ENCODE results near the gene RUSF1.

RUSF1 gene

GRCh38 chr16:31491778-31492418 lies 16.3 kb downstream of the RUSF1 start:
- TF ChIP-seq CTCF (IDR thresholded peaks at IDR 0.05) = no peak
- no peak for DNase-seq (ENCODE audit: low spot score)
- no peak overlapping the region for H3K4me3 ChIP-seq

GRCh38 chr16:31489616-31490584 lies 18.3 kb downstream of the RUSF1 start:
- Histone ChIP-seq H3K27ac (no peak overlapping the region), H3K4me3 (no peak overlapping the region)
- DNase-seq (ENCODE audit: low spot score) = no peak
- TF ChIP-seq CTCF (IDR thresholded peaks at IDR 0.05) = no peak

More at GRCh38 chr16:31491778-31492418, 16.3 kb downstream of the RUSF1 start:
- no peak overlapping the region for H3K27ac ChIP-seq

GRCh38 chr16:31489298-31489564 lies 19.0 kb downstream of the RUSF1 start:
- TF ChIP-seq CTCF (IDR thresholded peaks at IDR 0.05) = no peak
- no peak overlapping the region for H3K27ac ChIP-seq
- DNase-seq (ENCODE audit: low spot score) = no peak
- no peak overlapping the region for H3K4me3 ChIP-seq

GRCh38 chr16:31488468-31489297 lies 19.5 kb downstream of the RUSF1 start:
- H3K27ac ChIP-seq = no peak overlapping the region
- no peak for DNase-seq (ENCODE audit: low spot score)
- TF ChIP-seq CTCF (IDR thresholded peaks at IDR 0.05) = no peak
- peak overlapping the region; percentile 81 for H3K4me3 ChIP-seq

GRCh38 chr16:31487720-31488467 lies 20.3 kb downstream of the RUSF1 start:
- H3K4me3 ChIP-seq = peak overlapping the region; percentile 81
- TF ChIP-seq CTCF (IDR thresholded peaks at IDR 0.05) = no peak
- DNase-seq (ENCODE audit: low spot score) = no peak
- H3K27ac ChIP-seq = no peak overlapping the region

GRCh38 chr16:31487071-31487719 lies 21.0 kb downstream of the RUSF1 start:
- no peak for DNase-seq (ENCODE audit: low spot score)
- Histone ChIP-seq H3K4me3 (peak overlapping the region; percentile 81), H3K27ac (no peak overlapping the region)
- no peak for TF ChIP-seq CTCF (IDR thresholded peaks at IDR 0.05)
